HK-2 (cell line): ENCODE data around the gene CACNA1E.
A peak's percentile ranks its signal among the peaks of the same experiment; 100 is the strongest.

ENCODE experiments used
- DNase-seq: peaks from one replicate; pipeline ENCODE4 v3.0.0-alpha.2; 2018; ENCODE audit not compliant: unreplicated experiment

The CACNA1E gene

DNA sequence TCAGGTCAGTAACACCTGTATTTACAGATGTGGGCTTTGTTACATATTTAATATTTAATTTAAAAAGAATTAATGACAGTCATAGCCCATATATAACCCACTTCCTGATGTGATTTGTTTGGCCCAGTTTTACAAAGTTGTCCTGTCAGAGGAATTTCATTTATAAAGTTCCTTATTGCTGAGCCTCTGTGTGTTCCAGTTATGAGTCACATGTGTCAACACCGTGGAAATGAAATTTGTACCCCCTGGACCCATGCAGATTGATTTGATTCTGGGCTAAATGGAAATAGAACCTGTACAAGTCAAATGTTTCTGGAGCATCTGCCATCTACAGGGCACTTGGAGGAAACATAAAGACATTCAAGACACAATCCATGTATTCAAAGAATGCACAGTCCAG lies 149.2 kb downstream of the CACNA1E start:
- no peak for DNase-seq

DNA sequence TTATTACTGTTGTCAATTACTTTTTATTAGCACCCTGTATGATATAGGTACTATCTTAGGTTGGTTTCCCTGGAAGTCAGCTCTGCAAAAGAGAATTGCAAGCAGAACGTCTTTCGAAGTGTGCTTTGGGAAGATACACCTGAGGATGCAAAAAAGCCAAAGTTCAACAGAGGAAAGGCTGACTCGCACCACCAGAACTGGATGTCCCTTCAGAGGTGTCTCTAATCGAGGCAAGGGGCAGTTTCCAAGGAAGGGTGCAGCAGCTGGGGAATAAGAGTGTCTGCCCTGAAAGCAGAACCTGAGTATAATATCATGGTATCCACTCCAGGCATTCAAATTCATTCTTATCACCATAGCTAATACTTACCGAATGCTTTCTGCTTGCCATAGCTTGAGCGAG lies 149.6 kb downstream of the CACNA1E start:
- DNase-seq, result no peak

DNA sequence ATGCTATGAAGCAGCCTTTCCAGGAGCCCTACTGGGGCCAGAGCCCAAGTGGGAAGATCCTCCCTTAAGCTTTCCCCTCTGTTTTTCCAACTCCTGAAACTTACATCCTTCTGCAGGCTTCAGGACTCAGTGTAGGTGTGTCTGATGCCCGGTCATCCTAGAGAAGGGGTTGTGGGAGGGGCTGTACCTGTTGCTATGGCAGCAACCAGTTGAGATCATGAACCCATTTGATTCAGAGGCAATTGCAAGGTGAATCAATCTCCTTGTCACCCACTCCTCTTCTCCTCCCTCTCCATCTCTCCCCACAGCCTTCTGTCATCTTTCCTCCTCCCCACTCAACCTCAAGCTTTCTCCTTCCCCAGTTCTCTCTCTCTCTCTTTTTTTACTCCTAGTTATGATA lies 151.8 kb downstream of the CACNA1E start:
- no peak for DNase-seq

DNA sequence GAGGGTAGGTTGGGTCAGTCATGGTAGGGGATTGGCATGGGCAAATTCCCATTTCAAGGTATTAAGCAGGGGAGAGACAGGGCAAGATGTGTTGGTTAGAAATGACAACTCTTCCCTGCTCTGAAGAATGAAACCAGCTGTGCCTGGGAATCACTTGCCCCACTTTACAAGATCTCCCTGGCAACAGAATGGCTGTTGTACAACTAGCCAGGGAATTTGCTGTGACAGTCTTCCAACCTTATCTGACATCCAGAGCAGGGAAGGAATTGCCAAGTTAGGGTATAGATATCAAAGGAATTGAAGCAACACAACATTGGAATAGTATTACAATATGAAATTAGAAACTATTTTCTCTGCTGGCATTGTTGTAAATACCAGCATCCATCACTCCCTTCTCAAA lies 154.7 kb downstream of the CACNA1E start:
- no peak for DNase-seq

DNA sequence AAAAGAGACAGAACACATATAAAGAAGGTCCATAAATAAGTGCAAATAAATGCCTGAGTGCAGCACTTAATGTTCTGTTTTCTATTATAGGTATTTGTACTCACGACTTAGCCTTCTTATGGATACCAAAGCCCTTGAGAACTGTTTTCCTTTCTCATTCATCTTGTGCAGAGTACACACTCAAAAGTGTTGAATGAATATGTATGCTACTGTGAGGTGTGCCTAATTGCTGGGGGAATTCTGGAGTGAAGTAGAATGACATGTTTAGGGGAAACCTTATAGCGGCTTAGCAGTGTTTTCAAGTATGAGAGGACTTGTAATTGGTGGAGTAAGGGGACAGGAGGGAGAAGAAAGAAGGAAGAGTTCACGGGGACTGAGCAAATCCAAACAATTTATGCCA lies 157.6 kb downstream of the CACNA1E start:
- no peak for DNase-seq

DNA sequence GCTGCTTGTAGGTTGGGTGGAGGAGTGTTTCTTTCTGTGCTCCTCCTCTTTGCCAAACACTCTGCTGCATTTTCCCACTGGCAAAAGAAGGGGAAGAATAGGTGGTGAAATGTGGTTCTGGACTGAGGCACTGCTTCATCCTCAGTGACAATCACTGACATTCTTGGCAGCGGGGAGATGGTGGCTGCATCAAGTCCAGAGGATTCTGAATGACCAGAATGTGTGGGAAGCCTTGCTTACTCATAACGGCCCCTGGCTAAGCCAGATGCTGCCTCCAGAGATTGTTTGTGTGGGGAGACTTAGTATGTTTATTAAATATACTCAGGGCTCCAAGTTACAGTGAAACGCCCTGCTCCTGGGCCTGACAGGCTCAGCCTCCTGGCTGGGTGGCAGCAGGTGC lies 160.3 kb downstream of the CACNA1E start:
- no peak for DNase-seq

DNA sequence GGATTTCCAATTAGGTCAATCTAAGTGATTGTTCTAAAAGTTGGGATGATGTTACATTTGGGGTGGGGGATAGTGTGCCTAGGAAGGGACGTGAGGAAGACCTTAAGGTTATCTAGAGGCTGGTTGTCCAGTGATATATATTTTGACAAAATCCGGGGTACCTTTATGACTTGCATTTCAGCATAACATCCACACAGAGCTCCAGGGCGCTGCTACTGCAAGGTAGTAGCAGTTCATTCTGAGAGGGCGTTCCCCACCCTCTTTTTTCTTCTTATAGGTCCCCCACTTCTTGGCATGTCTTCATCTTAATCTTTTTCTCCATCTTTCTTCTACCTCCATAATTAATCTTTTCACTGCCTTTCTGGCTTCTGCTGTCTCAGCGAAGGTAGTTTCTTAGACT lies 161.9 kb downstream of the CACNA1E start:
- DNase-seq, result no peak

DNA sequence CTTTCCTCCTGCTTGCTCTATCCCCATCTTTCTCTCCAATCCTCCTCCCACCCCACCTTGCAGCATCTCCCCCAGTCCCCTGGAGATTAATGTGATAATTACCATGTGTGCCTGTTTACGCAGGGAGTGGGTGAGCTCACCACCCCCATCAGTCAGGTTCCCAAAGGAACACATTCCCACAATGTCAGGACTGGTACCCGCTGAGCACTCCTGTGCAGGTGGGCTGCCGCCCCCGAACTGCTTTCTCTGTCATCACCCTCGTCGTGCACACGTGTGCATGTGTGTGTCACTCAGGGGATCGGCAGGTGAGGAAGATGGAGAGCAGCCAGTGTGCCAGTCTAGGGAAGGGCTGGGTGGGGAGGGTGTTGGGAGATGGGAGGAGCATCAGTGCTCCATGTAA lies 163.4 kb downstream of the CACNA1E start:
- DNase-seq, result no peak

DNA sequence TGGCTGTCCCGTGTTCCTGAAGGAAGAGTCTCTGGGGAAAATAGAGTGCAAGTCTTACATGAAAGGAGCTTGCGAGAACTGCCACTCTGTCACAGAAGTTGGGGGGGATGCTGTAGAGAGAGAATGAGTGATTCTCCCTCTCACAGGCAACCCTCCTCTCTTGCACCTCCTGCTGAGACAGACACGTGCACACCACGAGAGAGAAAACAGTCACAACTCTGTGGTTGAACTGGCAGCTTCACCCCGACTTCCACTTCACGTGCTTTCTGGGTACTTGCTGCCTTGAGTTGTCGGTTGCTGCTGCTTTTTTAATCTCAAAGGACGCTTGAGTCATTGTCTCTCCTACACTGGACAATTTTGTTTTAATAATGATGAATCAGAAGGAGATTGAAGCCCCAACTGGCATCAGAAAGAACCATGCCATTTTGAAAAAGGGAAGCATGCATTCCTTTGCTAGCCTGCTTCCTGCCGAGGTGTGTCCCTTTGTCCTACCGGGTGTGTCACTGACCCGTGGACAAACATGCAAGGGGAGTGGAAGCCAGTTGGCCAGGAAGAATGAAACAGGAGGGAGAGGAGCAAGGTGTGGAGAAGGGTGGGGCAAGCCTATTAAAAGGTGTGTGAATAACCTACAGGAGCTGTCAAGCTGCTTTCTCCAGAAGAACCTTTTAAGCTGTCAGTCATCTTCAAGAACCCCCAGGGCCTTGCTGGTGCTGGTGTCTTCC lies 164.2 kb downstream of the CACNA1E start:
- no peak for DNase-seq

DNA sequence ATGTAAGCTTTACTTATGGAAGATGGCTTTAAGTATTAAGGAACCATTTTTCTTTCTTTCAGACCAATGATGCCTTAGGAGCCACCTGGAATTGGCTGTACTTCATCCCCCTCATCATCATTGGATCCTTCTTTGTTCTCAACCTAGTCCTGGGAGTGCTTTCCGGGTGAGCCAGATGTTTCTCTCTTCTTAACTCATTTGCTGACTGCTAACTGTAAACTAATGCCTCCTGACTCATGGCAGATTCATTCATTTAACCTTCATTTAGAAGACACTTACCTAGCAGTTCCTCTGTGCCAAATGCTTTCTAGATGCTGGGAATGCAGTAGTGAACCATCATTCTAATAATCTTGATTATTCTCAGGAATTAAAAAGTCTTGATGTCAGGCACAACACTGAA lies 168.0 kb downstream of the CACNA1E start:
- DNase-seq, result no peak

DNA sequence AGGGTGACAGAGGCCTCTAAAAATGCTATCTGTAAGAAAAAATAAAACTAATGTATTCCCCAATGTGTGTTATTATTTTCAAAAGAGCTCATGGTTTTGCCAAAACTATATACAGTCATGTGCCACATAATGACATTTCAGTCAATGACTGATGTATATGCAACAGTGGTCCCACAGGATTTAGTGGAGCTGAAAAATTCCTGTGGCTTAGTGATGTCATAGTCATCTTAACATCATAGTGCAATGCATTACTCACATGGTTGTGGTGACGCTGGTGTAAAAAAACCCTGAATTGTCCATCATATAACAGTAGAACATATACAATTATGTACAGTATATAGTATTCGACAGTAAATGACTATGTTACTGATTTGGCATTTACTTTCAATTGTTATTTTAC lies 172.4 kb downstream of the CACNA1E start:
- DNase-seq, result no peak

DNA sequence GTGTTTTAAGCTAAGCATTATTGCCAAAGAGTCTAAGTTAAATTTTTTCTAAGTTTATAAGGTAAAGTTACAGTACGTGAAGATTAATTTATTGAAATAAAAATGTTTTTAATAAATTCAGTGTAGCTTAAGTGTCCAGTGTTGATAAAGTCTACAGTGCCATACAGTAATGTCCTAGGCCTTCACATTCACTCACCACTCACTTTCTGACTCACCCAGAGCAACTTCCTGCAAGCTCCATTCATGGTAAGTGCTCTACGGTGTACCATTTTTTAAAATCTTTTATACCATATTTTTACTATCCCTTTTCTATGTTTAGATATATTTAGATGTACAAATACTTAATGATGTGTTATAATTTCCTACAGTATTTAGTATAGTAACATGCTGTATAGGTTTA lies 173.2 kb downstream of the CACNA1E start:
- no peak for DNase-seq

DNA sequence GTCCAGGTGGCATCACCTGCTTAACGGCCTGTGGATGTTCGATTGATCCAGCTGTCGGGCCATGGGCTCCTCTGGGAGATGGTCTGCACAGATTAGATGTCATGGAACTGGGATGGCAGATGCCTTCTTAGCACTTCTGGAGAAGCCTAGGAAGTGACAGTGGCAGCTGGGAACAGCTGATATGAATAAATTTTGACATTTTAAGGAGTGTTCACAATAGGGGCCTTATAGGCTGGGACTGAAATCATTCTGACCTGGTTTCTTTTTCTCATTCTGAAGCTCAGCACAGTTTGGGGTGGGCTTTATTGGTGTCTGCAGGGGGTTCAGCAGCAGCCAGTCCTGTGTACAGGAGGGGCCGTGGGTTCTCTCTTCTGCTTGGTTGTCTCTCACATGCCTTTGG lies 175.3 kb downstream of the CACNA1E start:
- no peak for DNase-seq

DNA sequence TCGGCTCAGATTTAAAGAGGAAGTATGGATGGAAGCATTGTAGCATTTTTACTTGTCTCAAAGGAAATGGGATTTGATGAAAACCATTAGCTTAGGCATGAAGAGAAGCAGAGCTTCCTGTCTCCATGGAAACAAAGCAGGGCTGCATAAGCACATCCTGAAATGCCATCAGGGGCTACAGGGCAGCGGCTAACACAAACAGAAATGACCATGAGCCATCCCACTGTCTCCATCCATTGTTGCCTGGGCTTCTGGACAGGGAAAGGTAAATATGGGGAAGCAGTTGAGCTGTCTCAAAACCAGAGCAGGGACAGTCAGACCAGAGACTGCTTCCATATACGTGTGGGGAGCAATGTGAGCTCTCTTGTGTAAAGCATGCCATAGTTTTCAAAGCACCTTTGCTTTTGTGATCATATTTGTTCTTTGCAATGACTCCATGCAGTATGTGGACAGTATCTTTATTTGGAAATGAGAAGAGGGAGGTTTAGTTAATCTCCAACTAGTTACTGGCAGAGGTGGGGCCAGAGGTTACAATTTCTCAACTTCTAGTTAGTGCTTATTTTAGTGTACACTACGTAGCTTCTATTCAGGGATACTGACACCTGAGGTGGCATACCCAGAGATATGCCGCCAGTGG lies 176.1 kb downstream of the CACNA1E start:
- DNase-seq, result no peak

DNA sequence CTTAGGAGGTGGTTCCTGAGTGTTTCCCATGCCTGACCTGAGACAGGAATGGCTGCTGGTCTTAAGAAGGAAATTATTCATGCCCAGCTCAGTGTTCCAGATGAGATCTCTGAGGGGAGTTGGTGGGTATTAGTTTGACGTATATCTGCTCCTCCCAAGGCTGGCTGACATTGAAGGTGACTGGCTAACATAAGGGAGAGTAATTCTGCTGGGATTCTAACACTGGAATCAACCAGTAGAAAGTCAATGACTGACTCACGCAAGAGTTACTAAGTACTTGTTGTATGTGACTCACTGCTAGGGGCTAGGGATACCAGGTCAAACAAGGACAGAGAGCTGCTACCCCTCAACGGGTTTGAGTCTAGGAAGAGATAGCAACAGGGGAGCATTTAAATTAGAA lies 177.3 kb downstream of the CACNA1E start:
- DNase-seq, result no peak

DNA sequence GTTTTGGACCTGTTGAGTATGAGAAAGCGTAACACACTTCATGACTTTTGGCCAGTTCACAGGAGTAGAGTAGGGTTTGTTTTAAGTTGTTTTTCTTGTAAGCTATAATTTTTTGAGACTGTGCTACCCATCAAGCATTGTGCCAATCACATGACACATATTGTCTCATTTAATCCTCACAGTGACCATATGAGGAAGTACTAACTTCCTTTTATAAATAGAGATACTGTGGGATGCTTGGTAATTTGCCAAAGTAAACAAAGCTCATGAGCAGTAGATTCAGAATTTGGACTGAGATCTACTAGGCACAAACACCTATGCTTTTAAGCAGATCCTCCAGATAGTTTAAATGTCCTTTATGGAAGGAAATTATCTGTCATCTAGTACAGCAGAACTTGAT lies 178.3 kb downstream of the CACNA1E start:
- no peak for DNase-seq

DNA sequence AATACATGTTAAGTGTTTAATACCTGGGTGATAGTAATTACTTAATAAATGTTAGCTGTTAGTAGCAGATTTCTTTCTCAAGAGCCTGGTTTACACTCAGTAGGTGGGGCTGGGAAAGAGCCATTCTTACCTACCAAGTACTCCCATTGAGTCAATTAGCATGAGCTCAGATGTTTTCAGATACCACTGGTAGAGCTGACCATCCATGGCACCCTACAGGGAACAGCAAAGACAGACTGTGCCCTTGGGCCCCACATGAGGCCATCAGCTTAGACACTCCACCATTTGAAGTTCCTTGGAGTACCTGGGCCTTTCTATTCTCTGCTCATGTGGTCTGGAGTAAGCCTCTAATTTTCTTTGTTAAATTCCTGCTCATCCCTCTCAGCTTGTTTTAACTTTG lies 179.3 kb downstream of the CACNA1E start:
- no peak for DNase-seq

DNA sequence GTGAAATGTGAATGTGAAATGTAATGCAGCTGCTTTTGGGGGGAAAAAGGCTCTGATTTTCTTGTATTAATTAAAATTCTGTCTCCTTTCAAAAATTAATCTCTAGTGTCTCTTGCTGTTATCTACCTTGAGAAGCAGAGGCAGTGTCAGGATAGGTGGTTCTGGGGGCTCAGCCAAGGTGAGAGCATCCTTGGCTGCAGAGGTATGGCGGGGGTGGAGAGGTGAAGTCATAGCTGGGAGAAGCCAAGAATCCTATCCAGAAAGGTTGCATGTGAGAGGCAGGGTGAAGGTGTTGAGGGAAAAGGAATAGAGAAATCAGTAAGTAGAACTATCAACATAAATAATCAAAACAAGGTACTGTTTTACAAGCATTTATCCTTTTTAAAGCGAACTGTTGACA lies 181.2 kb downstream of the CACNA1E start:
- DNase-seq, result no peak

DNA sequence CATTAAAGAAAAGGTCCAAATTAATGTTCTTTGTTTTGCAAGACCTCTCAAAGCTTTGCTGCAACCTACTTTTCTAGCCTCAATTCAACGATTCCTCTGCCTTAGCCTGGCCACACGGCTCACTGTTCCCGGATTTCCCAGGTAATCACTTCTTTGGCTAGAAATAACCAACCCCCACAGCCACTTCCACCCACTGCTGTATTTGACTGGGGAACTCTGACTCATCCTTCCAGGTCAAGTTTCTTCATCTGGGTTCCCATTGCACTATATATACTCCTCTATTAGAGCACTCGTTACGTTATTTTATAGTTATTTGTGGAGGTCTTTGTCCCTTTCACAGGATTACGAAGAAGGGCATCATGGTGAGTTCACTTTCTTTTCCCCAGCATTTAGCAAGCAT lies 185.9 kb downstream of the CACNA1E start:
- no peak for DNase-seq

DNA sequence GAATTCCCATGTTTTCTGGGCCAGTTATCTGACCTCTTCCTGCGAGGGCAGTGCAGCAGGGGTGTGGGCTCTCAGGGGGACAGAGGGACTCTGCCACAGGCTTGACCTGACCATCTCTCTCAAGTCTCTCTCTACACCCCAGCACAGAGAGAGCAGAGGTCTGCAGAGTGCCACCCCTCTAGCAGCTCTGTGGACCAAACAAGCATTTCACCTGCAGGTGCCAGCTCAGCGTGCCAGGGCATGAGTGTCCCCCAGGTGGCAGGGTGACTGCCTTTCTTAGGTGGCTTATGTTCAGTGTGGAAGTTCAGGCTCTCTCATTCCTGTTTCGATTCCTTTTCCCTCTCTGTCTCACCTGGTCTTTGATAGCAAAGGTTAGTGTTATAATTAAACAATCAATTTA lies 191.3 kb downstream of the CACNA1E start:
- no peak for DNase-seq

DNA sequence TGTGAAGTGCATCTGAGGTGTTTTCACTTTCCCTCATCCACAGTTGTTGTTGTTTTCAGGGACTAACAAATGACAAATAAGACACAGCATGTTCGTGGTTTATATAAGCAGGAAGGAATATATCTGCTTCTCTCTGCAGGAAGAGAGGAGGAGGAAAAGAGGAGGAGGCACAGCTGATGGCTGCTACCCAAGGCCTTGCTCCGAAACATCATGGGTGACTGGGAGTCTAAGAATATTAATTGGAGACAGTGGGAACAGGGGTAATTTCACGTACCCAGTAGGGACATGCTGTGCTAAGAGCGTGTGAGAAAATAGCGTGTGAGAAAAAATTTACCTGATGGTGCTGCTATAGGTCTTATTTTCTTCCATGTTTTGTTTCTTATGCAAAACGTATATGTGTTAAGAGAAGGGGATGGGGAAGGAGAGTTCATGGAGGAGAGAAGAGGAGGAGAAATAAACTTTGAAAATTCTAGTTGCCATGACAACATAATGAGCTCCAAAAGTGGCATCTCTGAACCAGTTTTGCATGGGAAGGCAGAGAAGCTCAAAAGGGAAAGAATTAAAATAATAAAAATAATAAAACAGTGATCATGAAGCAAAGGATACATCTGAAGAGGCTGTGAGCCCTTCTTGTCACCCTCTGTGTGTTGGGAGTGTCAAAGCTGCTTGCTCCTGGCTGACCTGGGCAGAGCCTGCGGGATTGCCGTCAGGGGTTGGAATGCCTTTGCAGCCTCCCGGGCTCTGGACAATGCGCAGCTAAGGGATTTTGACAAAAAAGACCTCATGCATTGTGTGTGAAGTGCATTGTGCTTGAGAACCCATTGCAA lies 192.0 kb downstream of the CACNA1E start:
- DNase-seq, result no peak

DNA sequence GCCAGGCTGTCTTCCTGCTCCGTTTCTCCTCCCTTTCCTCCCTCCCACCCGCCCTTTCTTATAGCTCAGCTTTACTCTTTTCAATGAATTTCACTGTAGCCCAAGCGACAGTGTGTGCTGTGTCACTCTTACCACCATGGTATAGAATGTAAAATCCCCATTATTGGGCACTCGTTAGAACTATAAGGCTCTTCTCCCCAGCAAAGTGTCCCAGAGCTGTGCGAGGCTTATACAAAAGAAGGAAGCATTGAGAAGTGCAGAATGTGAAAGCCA lies 192.5 kb downstream of the CACNA1E start:
- DNase-seq, result no peak

DNA sequence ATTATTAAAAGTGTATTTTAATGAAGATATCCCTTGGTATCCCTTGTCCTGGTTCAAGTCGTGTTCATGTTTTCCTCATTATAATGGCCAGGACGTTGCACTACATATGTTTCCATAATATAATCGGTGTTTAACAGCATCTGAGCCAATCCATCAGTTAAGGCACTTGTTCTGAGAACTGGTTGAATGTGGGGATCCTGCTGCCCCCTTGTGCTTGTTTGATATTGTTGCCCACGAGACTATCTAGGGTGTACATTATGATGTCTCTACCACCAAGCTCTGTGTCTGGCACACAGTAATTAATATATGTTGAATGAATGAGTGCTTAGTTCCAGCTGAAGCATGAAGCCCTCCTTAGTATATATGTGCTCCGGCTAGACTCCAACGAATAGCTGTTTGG lies 193.0 kb downstream of the CACNA1E start:
- peak; percentile 5 for DNase-seq
